Right lobe of liver (tissue), 6 donors: ENCODE data around the gene PAK1. TPM values are rescaled to one million over a fixed set of nuclear protein-coding genes. Genes with fewer than 3 reads are reported as not detected.

ENCODE experiments used
- ATAC-seq, 4 donors: fragments of 200-7000 bp; cut with Tn5 transposase; one replicate each; pipeline ENCODE4 v1.9.1; 2020; ENCODE audit warnings: mild to moderate bottlenecking in 4 of 4, moderate library complexity in 4 of 4
- DNase-seq, 3 donors: peaks; one replicate each; pipeline ENCODE4 v3.0.0-alpha.2; 2020
- H3K27ac ChIP-seq, 3 donors: fragments of 200-600 bp; one replicate each; pipeline ENCODE4 v1.8.0; 2022
- H3K27me3 ChIP-seq, 2 donors: fragments of 200-600 bp; one replicate each; pipeline ENCODE4 v1.8.0; 2022
- H3K36me3 ChIP-seq, 4 donors: fragments of 200-600 bp; sonication (generic) in 1 of 4; one replicate each; pipeline versions ENCODE4 v1.5.1 to v1.8.0; 2017 to 2022; ENCODE audit warnings: control low read depth in 1 of 4
- H3K4me1 ChIP-seq, 4 donors: fragments of 200-600 bp; sonication (generic) in 1 of 4; one replicate each; pipeline versions ENCODE4 v1.5.1 to v1.8.0; 2017 to 2022; ENCODE audit warnings: control low read depth in 1 of 4
- H3K4me3 ChIP-seq, 3 donors: fragments of 200-600 bp; one replicate each; pipeline ENCODE4 v1.8.0; 2022
- H3K9me3 ChIP-seq, 4 donors: fragments of 200-600 bp; sonication (generic) in 1 of 4; one replicate each; pipeline versions ENCODE4 v1.5.1 to v1.8.0; 2017 to 2022; ENCODE audit warnings: control low read depth in 1 of 4
- POLR2A ChIP-seq: fragments of 450-650 bp; IDR thresholded peaks from one replicate; pipeline ENCODE4 v1.6.1; 2017; ENCODE audit warnings: antibody characterized with exemption, mild to moderate bottlenecking
- WGBS: methylation state at CpG from one replicate; pipeline ENCODE4 v1.1.6; 2018; ENCODE audit warnings: low coverage, low lambda C conversion rate; ENCODE audit not compliant: insufficient coverage; ENCODE audit errors: missing lambda C conversion rate; 5-methylcytosine and 5-hydroxymethylcytosine counted together
- intact Hi-C, 2 donors: fragments of 100-400 bp; cut with DNase I; formaldehyde crosslinking; loops; one replicate each; pipeline versions ENCODE4 v1.11.2 to v1.14.1; 2022
- total RNA-seq, 6 experiments: library from RNA; depleted of rRNA in 2 of 6; stranded (reverse); fragments of >200 nt in 2 of 6; fragmentation: NEBNext Ultra II Directional in 3 of 6; extraction: Animal tissue kit (Norgen Biotek cat#: 25700) in 3 of 6; gene quantifications; one replicate each; pipeline versions ENCODE4 v1.1.0 to v1.2.4, GENCODE V29; 2016 to 2023
- TF ChIP-seq, protein P1 (sequence below), 4 donors: fragments of 200-600 bp in 3 of 4; fragments of 450-650 bp in 1 of 4; IDR thresholded peaks; one replicate each; pipeline versions ENCODE4 v1.5.1 to v1.8.0; 2016 to 2022; ENCODE audit warnings: antibody characterized with exemption in 4 of 4, mild to moderate bottlenecking in 2 of 4
- donor health status: DM: no; HTN: yes; CAD: no.
- donor health status: DM: no; HTN: no; CAD: no.
- donor health status: DM: no; HTN: no; CAD: no.
- donor health status: DM: no; HTN: yes; CAD: no.
- donor health status: DM: no; HTN: yes; CAD: no.

Gene PAK1
- total RNA-seq, 6 experiments from 2014 or later = 7.3 to 14.5 (median 9.3) TPM

DNA sequence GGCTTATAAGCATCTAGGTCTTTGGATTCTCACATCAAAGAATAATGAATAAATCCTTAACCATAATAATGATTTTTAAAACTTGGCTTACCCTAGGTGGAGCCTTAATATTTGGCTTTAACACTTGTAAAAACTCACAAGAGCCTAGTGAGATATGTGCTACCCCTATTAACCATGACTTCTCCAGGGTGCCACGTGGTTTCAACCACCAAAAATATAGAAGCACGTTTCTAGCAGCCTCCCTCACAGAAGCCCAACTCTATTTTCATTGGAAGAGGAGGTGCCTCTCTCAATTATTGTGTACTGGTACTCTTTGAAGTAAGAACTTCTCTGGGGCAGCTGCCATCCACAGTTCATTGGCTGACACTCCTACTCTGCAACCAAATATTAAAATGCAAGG is 125.9 kb downstream of the PAK1 start:
- WGBS = 68% methylated on average over 2 of the region's 2 CpGs
- Histone ChIP-seq H3K4me3 (no peak overlapping the region), H3K36me3 (no peaks in the 10 kb centered on the region), H3K4me1 (no peaks in the 10 kb centered on the region), H3K9me3 (no peaks in the 10 kb centered on the region), H3K27me3 (no peaks in the 10 kb centered on the region), H3K27ac (no peak overlapping the region)
- no peak for ATAC-seq
- intact Hi-C loops = no loop called here
- DNase-seq = no peak
- no peak for TF ChIP-seq POLR2A
- TF ChIP-seq, protein P1, sequence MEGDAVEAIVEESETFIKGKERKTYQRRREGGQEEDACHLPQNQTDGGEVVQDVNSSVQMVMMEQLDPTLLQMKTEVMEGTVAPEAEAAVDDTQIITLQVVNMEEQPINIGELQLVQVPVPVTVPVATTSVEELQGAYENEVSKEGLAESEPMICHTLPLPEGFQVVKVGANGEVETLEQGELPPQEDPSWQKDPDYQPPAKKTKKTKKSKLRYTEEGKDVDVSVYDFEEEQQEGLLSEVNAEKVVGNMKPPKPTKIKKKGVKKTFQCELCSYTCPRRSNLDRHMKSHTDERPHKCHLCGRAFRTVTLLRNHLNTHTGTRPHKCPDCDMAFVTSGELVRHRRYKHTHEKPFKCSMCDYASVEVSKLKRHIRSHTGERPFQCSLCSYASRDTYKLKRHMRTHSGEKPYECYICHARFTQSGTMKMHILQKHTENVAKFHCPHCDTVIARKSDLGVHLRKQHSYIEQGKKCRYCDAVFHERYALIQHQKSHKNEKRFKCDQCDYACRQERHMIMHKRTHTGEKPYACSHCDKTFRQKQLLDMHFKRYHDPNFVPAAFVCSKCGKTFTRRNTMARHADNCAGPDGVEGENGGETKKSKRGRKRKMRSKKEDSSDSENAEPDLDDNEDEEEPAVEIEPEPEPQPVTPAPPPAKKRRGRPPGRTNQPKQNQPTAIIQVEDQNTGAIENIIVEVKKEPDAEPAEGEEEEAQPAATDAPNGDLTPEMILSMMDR (IDR thresholded peaks at IDR 0.05) = no peak

DNA sequence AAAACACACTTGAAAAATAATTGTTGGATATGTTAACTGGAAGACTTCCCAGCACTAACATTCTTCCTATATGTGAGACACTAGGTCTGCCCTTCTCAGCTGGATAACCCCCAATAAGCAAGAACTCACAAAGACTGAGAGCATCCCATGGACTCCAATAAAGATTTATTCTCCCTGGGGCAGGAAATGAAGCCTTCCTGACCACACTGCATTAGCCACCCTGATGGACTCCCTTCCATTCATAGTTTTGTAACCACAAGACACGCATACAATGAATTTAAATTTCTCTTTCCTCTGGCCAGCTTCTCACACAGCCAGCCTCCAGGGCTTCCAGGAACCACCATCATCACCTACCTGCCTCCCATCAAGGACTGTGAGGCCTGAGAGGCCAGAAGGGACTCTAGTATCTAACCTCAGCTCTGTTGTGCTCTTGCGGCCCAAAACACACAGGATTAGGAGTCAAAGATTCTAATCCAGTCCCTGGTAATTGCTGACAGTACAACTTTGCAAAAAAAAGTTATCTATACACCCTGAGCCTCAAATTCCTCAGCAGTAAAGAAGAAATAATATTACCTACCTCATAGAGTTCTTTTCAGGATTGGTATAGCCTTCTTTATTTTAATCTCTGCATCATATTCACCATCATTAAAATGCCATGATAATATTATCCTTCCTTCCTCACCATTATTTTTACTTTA is 126.8 kb downstream of the PAK1 start:
- intact Hi-C loops = no loop called here
- 93% methylated on average over 2 of the region's 2 CpGs for WGBS
- no peaks in the 10 kb centered on the region for H3K4me1 ChIP-seq
- no peak for DNase-seq
- no peak overlapping the region for H3K4me3 ChIP-seq
- H3K27me3 ChIP-seq = no peaks in the 10 kb centered on the region
- H3K9me3 ChIP-seq = no peaks in the 10 kb centered on the region
- H3K27ac ChIP-seq = no peak overlapping the region
- ATAC-seq = no peak
- no peak for TF ChIP-seq POLR2A
- TF ChIP-seq, protein P1 (IDR thresholded peaks at IDR 0.05) = no peak
- no peaks in the 10 kb centered on the region for H3K36me3 ChIP-seq

DNA sequence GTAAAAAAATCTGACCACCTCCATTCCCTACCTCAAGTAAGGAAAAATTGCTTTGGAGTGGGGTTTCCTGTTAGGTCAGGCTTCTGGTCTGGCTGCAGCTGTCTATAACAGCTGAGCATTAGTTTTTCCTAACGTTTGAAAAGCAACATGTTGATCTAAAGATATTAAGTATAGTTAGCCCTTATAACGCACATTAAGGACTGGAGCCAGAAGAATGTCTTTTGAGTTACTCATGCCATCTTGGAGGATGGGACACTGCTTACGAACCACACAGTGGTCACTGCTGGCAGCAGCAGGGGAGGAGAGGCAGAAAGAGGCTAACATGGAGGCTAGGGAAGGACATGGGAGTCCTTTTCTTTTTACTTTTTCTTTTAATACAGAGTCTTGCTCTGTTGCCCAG is 128.3 kb downstream of the PAK1 start:
- 84% methylated on average over 3 of the region's 3 CpGs for WGBS
- Histone ChIP-seq H3K36me3 (no peaks in the 10 kb centered on the region), H3K4me1 (no peaks in the 10 kb centered on the region), H3K27me3 (no peaks in the 10 kb centered on the region), H3K27ac (no peak overlapping the region), H3K9me3 (no peaks in the 10 kb centered on the region), H3K4me3 (no peak overlapping the region)
- DNase-seq (no peak), ATAC-seq (no peak)
- intact Hi-C loops = no loop called here
- TF ChIP-seq, protein P1 (IDR thresholded peaks at IDR 0.05) = no peak
- no peak for TF ChIP-seq POLR2A

DNA sequence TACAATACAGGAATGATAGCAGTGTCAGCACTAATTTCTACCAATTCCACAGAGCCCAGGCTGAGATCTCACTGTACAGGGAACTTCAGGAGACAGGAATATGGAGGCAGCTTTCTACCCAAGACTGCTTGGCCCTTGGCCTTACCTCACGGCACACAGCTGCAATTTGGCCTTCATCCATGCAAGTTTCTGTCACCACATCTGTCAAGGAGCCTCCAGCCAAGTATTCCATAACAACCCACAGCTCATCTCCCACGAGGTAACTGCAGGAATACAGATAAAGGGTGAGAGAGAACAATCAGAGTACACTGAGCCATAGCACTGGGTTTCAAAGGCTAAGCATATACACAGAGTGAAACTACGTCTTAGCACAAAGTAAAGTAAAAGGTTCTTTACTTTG is 133.4 kb downstream of the PAK1 start:
- no peak for ATAC-seq
- TF ChIP-seq, protein P1 (IDR thresholded peaks at IDR 0.05) = no peak
- no peak for TF ChIP-seq POLR2A
- no peak for DNase-seq
- Histone ChIP-seq H3K4me3 (no peak overlapping the region), H3K9me3 (no peaks in the 10 kb centered on the region), H3K4me1 (no peaks in the 10 kb centered on the region), H3K27me3 (no peaks in the 10 kb centered on the region), H3K36me3 (no peaks in the 10 kb centered on the region), H3K27ac (no peak overlapping the region)
- intact Hi-C loops = no loop called here
- 90% methylated on average over 3 of the region's 3 CpGs for WGBS
